ENCODE measurements around the gene RBMX2.

RBMX2 gene

GRCh38 chrX:130444641-130445336 is 43.0 kb downstream of the RBMX2 start:
- DNase-seq (ENCODE audit: insufficient read length, low spot score), result no peak

GRCh38 chrX:130446974-130447373 is 45.2 kb downstream of the RBMX2 start:
- FAIRE-seq (no peak), DNase-seq (ENCODE audit: insufficient read length, low spot score) (no peak)

More at GRCh38 chrX:130444641-130445336, 43.0 kb downstream of the RBMX2 start:
- no peak for FAIRE-seq

Measured in HTR-8/SVneo (cell line).